KMS-11 (cell line): Measurements from ENCODE around the gene LRRK1.

ENCODE experiments used
- H2AFZ ChIP-seq: fragments of 200-600 bp; sonication (generic); 2 replicates; pipeline ENCODE4 v1.6.1; 2016; ENCODE audit warnings: antibody characterized with exemption, mixed run types, low read depth
- H3K27ac ChIP-seq: fragments of 200-600 bp; sonication (generic); 2 replicates; pipeline ENCODE4 v1.6.1; 2016; ENCODE audit warnings: mild to moderate bottlenecking, mixed run types
- H3K27me3 ChIP-seq: fragments of 200-600 bp; sonication (generic); 2 replicates; pipeline ENCODE4 v1.6.1; 2017; ENCODE audit warnings: mild to moderate bottlenecking, low read depth, mixed run types, moderate library complexity; ENCODE audit not compliant: insufficient read depth
- H3K36me3 ChIP-seq: fragments of 200-600 bp; sonication (generic); 2 replicates; pipeline ENCODE4 v1.6.1; 2017; ENCODE audit warnings: mild to moderate bottlenecking, mixed run types; ENCODE audit not compliant: insufficient read depth
- H3K4me1 ChIP-seq: fragments of 200-600 bp; sonication (generic); 2 replicates; pipeline ENCODE4 v1.6.1; 2016; ENCODE audit warnings: mild to moderate bottlenecking, low read depth, mixed run types; ENCODE audit not compliant: poor library complexity, severe bottlenecking
- H3K4me2 ChIP-seq: fragments of 200-600 bp; sonication (generic); 2 replicates; pipeline ENCODE4 v1.7.0; 2016; ENCODE audit warnings: mild to moderate bottlenecking, mixed run types
- H3K4me3 ChIP-seq: fragments of 200-600 bp; sonication (generic); IDR thresholded peaks from 2 replicates; pipeline ENCODE4 v1.6.1; 2017; ENCODE audit warnings: low read depth, low read length, mixed read lengths; ENCODE audit not compliant: insufficient read depth
- H3K79me2 ChIP-seq: fragments of 200-600 bp; sonication (generic); 2 replicates; pipeline ENCODE4 v1.6.1; 2016; ENCODE audit warnings: low read depth, mixed run types; ENCODE audit not compliant: insufficient read depth
- H3K9ac ChIP-seq: fragments of 200-600 bp; sonication (generic); 2 replicates; pipeline ENCODE4 v1.6.1; 2016; ENCODE audit warnings: mild to moderate bottlenecking, mixed run types
- H4K20me1 ChIP-seq: fragments of 200-600 bp; sonication (generic); 2 replicates; pipeline ENCODE4 v1.6.1; 2016; ENCODE audit warnings: mild to moderate bottlenecking, mixed run types; ENCODE audit not compliant: insufficient read depth
- CTCF ChIP-seq: fragments of 200-600 bp; sonication (generic); conservative IDR thresholded peaks from 2 replicates; pipeline ENCODE4 v1.6.1; 2017; ENCODE audit warnings: low read depth, mild to moderate bottlenecking, antibody characterized with exemption, low read length, moderate library complexity, mixed read lengths

LRRK1 gene

GRCh38 chr15:101054991-101055390, 135.8 kb downstream of the LRRK1 start:
- Histone ChIP-seq H3K27me3 (no peaks in the 10 kb centered on the region), H3K36me3 (no peaks in the 10 kb centered on the region), H3K9ac (no peak overlapping the region), H3K4me3 (no peak overlapping the region), H2AFZ (no peak overlapping the region), H4K20me1 (no peaks in the 10 kb centered on the region), H3K4me2 (no peak overlapping the region), H3K27ac (no peak overlapping the region), H3K79me2 (no peaks in the 10 kb centered on the region), H3K4me1 (no peaks in the 10 kb centered on the region)
- no peak for TF ChIP-seq CTCF

GRCh38 chr15:101055411-101055810, 136.3 kb downstream of the LRRK1 start:
- no peak for TF ChIP-seq CTCF
- H3K27me3 ChIP-seq: no peaks in the 10 kb centered on the region
- H3K36me3 ChIP-seq: no peaks in the 10 kb centered on the region
- H3K79me2 ChIP-seq: no peaks in the 10 kb centered on the region
- H2AFZ ChIP-seq: no peak overlapping the region
- H3K4me1 ChIP-seq: no peaks in the 10 kb centered on the region
- H4K20me1 ChIP-seq: no peaks in the 10 kb centered on the region
- H3K4me2 ChIP-seq: no peak overlapping the region
- no peak overlapping the region for H3K27ac ChIP-seq
- no peak overlapping the region for H3K4me3 ChIP-seq
- no peak overlapping the region for H3K9ac ChIP-seq

GRCh38 chr15:101056366-101057334, 137.5 kb downstream of the LRRK1 start:
- Histone ChIP-seq H3K4me2 (no peak overlapping the region), H2AFZ (no peak overlapping the region), H3K27me3 (no peaks in the 10 kb centered on the region), H3K27ac (no peak overlapping the region), H3K4me1 (no peaks in the 10 kb centered on the region), H4K20me1 (no peaks in the 10 kb centered on the region), H3K4me3 (no peak overlapping the region), H3K36me3 (no peaks in the 10 kb centered on the region), H3K9ac (no peak overlapping the region), H3K79me2 (no peaks in the 10 kb centered on the region)
- TF ChIP-seq CTCF: no peak

GRCh38 chr15:101057841-101058407, 138.8 kb downstream of the LRRK1 start:
- no peak overlapping the region for H3K4me2 ChIP-seq
- no peaks in the 10 kb centered on the region for H3K79me2 ChIP-seq
- H3K27me3 ChIP-seq: no peaks in the 10 kb centered on the region
- H3K9ac ChIP-seq: no peak overlapping the region
- no peak overlapping the region for H3K4me3 ChIP-seq
- H3K4me1 ChIP-seq: no peaks in the 10 kb centered on the region
- H2AFZ ChIP-seq: no peak overlapping the region
- H3K36me3 ChIP-seq: no peaks in the 10 kb centered on the region
- H3K27ac ChIP-seq: no peak overlapping the region
- no peaks in the 10 kb centered on the region for H4K20me1 ChIP-seq
- TF ChIP-seq CTCF: no peak
